Stimulated activated CD4-positive, alpha-beta T cell treated with anti-CD3 and anti-CD28 coated beads, Interleukin-2, amount 100 ng/mL, for 48 hours (primary cell): Measurements from ENCODE around the gene ALKBH3.

Source experiments
- DNase-seq, 2 donors: peaks; one replicate each; pipeline ENCODE4 v3.0.0-alpha.2; 2020

The ALKBH3 gene

GRCh38 chr11:43968719-43969118 is 88.1 kb downstream of the ALKBH3 start:
- no peak for DNase-seq

- no peak for DNase-seq
Measured at GRCh38 chr11:43969543-43969942, 88.9 kb downstream of the ALKBH3 start.
